Smooth muscle cell of bladder (primary cell): ENCODE measurements around the gene FAM228B. TPM values are rescaled to one million over a fixed set of nuclear protein-coding genes. Genes with fewer than 3 reads are reported as not detected.

Source experiments
- total RNA-seq: library from RNA; depleted of rRNA; stranded (reverse); fragments of >200 nt; gene quantifications from 2 replicates; pipeline ENCODE4 v1.2.3, GENCODE V29; 2014

FAM228B gene
- 7.5 and 9.8 TPM in 2 replicates for total RNA-seq

GRCh38 chr2:24123195-24123921 lies at the start of gene FAM228B, which contains the start of gene PFN4:
Gene FAM228B, plus strand, starts transcription at chr2:24123469. Its CDS starts 893 bp downstream, at chr2:24124362.
Gene PFN4, minus strand, starts transcription at chr2:24123334. Its CDS starts 799 bp downstream, at chr2:24122535.

GRCh38 chr2:24075915-24076848 lies 47.1 kb upstream of the FAM228B start, which contains the start of gene SF3B6:
Gene SF3B6, minus strand, starts transcription at chr2:24076326. Its CDS starts 97 bp downstream, at chr2:24076229.

GRCh38 chr2:24084386-24085199 lies 38.7 kb upstream of the FAM228B start, which contains the start of gene TP53I3:
Gene TP53I3, minus strand, starts transcription at chr2:24084834. Its CDS starts 508 bp downstream, at chr2:24084326.

GRCh38 chr2:24174851-24175277 lies 51.6 kb downstream of the FAM228B start, which contains the start of gene FAM228A:
Gene FAM228A, plus strand, starts transcription at chr2:24175053. Its CDS starts 428 bp downstream, at chr2:24175481.

Other genes with a start within 250 kb of the FAM228B start
- gene ATAD2B, start 196.3 kb upstream of the FAM228B start, total RNA-seq, result 8.6 and 11.2 TPM in 2 replicates
- gene UBXN2A, start 183.0 kb upstream of the FAM228B start, total RNA-seq, result 13.4 and 15.9 TPM in 2 replicates
- 0.28 and 0.55 TPM in 2 replicates for gene MFSD2B, start 113.4 kb upstream of the FAM228B start, total RNA-seq
- 6.1 and 7.8 TPM in 2 replicates for gene WDCP, start 76.1 kb upstream of the FAM228B start, total RNA-seq
- gene FKBP1B, start 73.7 kb upstream of the FAM228B start, total RNA-seq, result 7.0 and 9.4 TPM in 2 replicates
- gene SF3B6, start 47.1 kb upstream of the FAM228B start, total RNA-seq, result 127 and 139 TPM in 2 replicates
- 35.7 and 46.9 TPM in 2 replicates for gene TP53I3, start 38.6 kb upstream of the FAM228B start, total RNA-seq
- gene PFN4, start 135 bp upstream of the FAM228B start, total RNA-seq, result 0.28 and 0.46 TPM in 2 replicates
- under 0.01 and 0.18 TPM in 2 replicates for gene FAM228A, start 51.6 kb downstream of the FAM228B start, total RNA-seq
- 20.2 and 20.5 TPM in 2 replicates for gene ITSN2, start 237.1 kb downstream of the FAM228B start, total RNA-seq